HEK293 (cell line): ENCODE data around the gene SCAF1.

Experiments
- GLIS2 ChIP-seq: fragments of 450-650 bp; formaldehyde crosslinking; IDR thresholded peaks from 2 replicates; pipeline ENCODE4 v1.5.1; 2016; ENCODE audit warnings: missing biosample characterization, missing genetic modification characterization
- KLF10 ChIP-seq: fragments of 450-650 bp; IDR thresholded peaks from 2 replicates; pipeline ENCODE4 v1.5.1; 2018; ENCODE audit warnings: missing biosample characterization, mild to moderate bottlenecking, missing genetic modification characterization
- MEIS1 ChIP-seq: sonication (generic); formaldehyde crosslinking; IDR thresholded peaks from 2 replicates; pipeline ENCODE4 v1.8.1; 2022; ENCODE audit warnings: missing genetic modification reagents, mild to moderate bottlenecking, borderline replicate concordance
- OVOL3 ChIP-seq: fragments of 450-650 bp; formaldehyde crosslinking; IDR thresholded peaks from 2 replicates; pipeline ENCODE4 v1.5.1; 2016; ENCODE audit warnings: missing biosample characterization, missing genetic modification characterization
- REPIN1 ChIP-seq: fragments of 450-650 bp; formaldehyde crosslinking; IDR thresholded peaks from 2 replicates; pipeline ENCODE4 v1.5.1; 2017; ENCODE audit warnings: missing biosample characterization, missing genetic modification characterization, low read depth
- SCRT2 ChIP-seq: fragments of 450-650 bp; formaldehyde crosslinking; IDR thresholded peaks from 2 replicates; pipeline ENCODE4 v1.5.1; 2016; ENCODE audit warnings: missing biosample characterization, missing genetic modification characterization
- ZBTB48 ChIP-seq: fragments of 450-650 bp; formaldehyde crosslinking; IDR thresholded peaks from 2 replicates; pipeline ENCODE4 v1.5.1; 2016; ENCODE audit warnings: missing biosample characterization, missing genetic modification characterization
- ZFP41 ChIP-seq: fragments of 450-650 bp; formaldehyde crosslinking; IDR thresholded peaks from 2 replicates; pipeline ENCODE4 v1.5.1; 2016; ENCODE audit warnings: missing biosample characterization, missing genetic modification characterization, borderline replicate concordance
- ZFP69B ChIP-seq: fragments of 450-650 bp; formaldehyde crosslinking; IDR thresholded peaks from 2 replicates; pipeline ENCODE4 v1.5.1; 2016; ENCODE audit warnings: missing biosample characterization, missing genetic modification characterization
- ZNF184 ChIP-seq: fragments of 450-650 bp; IDR thresholded peaks from 2 replicates; pipeline ENCODE4 v1.5.1; 2018; ENCODE audit warnings: missing biosample characterization, mild to moderate bottlenecking, missing genetic modification characterization
- ZNF274 ChIP-seq, 2 experiments: fragments of 200-500 bp in 1 of 2; fragments of 450-650 bp in 1 of 2; sonication (Bioruptor generic) in 1 of 2; formaldehyde crosslinking in 1 of 2; IDR thresholded peaks; 2 replicates each; pipeline versions ENCODE4 v1.5.1 to v1.6.1; 2014 to 2016; ENCODE audit warnings: borderline replicate concordance in 1 of 2, inconsistent platforms in 1 of 2, low read length in 1 of 2, missing biosample characterization in 1 of 2, missing genetic modification characterization in 1 of 2
- ZNF341 ChIP-seq: fragments of 450-650 bp; formaldehyde crosslinking; IDR thresholded peaks from 2 replicates; pipeline ENCODE4; 2016; ENCODE audit warnings: low read depth, missing biosample characterization, missing genetic modification characterization
- ZNF404 ChIP-seq: fragments of 450-650 bp; formaldehyde crosslinking; IDR thresholded peaks from 2 replicates; pipeline ENCODE4 v1.5.1; 2017; ENCODE audit warnings: missing biosample characterization, missing genetic modification characterization
- ZNF544 ChIP-seq: fragments of 450-650 bp; formaldehyde crosslinking; IDR thresholded peaks from 2 replicates; pipeline ENCODE4 v1.5.0; 2017; ENCODE audit warnings: missing biosample characterization, missing genetic modification characterization
- ZNF555 ChIP-seq: fragments of 450-650 bp; formaldehyde crosslinking; conservative IDR thresholded peaks from 2 replicates; pipeline ENCODE4 v1.5.1; 2017; ENCODE audit warnings: missing biosample characterization, mild to moderate bottlenecking, missing genetic modification characterization, inconsistent platforms
- ZNF558 ChIP-seq: fragments of 450-650 bp; formaldehyde crosslinking; IDR thresholded peaks from 2 replicates; pipeline ENCODE4 v1.5.1; 2016; ENCODE audit warnings: missing biosample characterization, missing genetic modification characterization
- ZNF600 ChIP-seq: fragments of 450-650 bp; formaldehyde crosslinking; IDR thresholded peaks from 2 replicates; pipeline ENCODE4 v1.5.1; 2016; ENCODE audit warnings: missing biosample characterization, missing genetic modification characterization
- ZNF658 ChIP-seq: fragments of 450-650 bp; formaldehyde crosslinking; IDR thresholded peaks from 2 replicates; pipeline ENCODE4; 2016; ENCODE audit warnings: missing biosample characterization, missing genetic modification characterization
- ZNF76 ChIP-seq: fragments of 450-650 bp; formaldehyde crosslinking; IDR thresholded peaks from 2 replicates; pipeline ENCODE4; 2016; ENCODE audit warnings: low read depth, missing biosample characterization, missing genetic modification characterization, borderline replicate concordance
- ZNF776 ChIP-seq: fragments of 450-650 bp; formaldehyde crosslinking; IDR thresholded peaks from 2 replicates; pipeline ENCODE4 v1.5.0; 2017; ENCODE audit warnings: missing biosample characterization, missing genetic modification characterization, borderline replicate concordance
- ZNF792 ChIP-seq: fragments of 450-650 bp; formaldehyde crosslinking; IDR thresholded peaks from 2 replicates; pipeline ENCODE4 v1.5.1; 2016; ENCODE audit warnings: missing biosample characterization, missing genetic modification characterization
- TF ChIP-seq, protein P1 (sequence below): fragments of 450-650 bp; formaldehyde crosslinking; IDR thresholded peaks from 2 replicates; pipeline ENCODE4 v1.5.1; 2016; ENCODE audit warnings: missing biosample characterization, missing genetic modification characterization, borderline replicate concordance
- TF ChIP-seq, protein P2 (sequence below): fragments of 450-650 bp; formaldehyde crosslinking; IDR thresholded peaks from 2 replicates; pipeline ENCODE4 v1.5.1; 2016; ENCODE audit warnings: missing biosample characterization, missing genetic modification characterization
- TF ChIP-seq, protein P3 (sequence below): fragments of 450-650 bp; formaldehyde crosslinking; IDR thresholded peaks from 2 replicates; pipeline ENCODE4 v1.5.1; 2016; ENCODE audit warnings: missing biosample characterization, missing genetic modification characterization
- TF ChIP-seq, protein P4 (sequence below): fragments of 450-650 bp; formaldehyde crosslinking; IDR thresholded peaks from 2 replicates; pipeline ENCODE4 v1.5.1; 2016; ENCODE audit warnings: missing biosample characterization, missing genetic modification characterization
- TF ChIP-seq, protein P5 (sequence below): fragments of 450-650 bp; formaldehyde crosslinking; IDR thresholded peaks from 2 replicates; pipeline ENCODE4 v1.5.1; 2016; ENCODE audit warnings: missing biosample characterization, missing genetic modification characterization, borderline replicate concordance
- TF ChIP-seq, protein P6 (sequence below): fragments of 450-650 bp; formaldehyde crosslinking; IDR thresholded peaks from 2 replicates; pipeline ENCODE4 v1.5.1; 2016; ENCODE audit warnings: missing biosample characterization, missing genetic modification characterization

Gene SCAF1

DNA sequence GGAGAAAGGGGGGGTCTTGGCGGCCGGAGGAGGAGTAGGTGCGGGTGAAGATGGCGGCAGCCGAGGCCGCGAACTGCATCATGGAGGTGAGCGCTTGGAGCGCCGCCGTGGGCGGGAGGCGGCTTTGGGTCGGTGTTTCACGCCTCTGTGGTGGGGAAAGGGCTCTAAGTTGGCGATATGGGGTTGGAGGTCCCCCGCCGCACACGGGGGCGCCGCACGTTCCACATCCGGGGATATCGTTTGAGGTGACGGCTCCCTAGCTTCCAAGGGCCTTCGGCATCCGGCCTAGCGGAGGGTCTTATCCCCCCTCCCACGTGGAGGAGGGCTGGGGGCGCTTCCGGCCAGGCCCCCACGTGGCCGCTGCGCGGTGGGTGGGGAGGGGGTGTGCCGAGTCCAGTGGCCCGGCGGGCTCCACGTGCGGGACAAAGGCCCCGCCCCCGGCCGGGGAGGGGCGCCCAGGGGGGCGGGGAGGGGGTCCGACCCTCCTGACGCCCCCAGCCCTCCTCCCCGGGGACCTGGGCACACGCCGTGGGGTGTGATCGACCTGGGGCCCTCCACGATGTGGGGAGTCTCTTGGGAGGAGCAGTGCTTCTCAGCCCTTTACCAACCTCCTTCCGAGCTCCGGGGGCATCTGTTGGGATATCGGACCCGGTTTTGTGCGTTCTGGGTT, 35.4 kb downstream of the SCAF1 start, which contains the start of gene PRMT1 (continued):
- TF ChIP-seq, protein P1, sequence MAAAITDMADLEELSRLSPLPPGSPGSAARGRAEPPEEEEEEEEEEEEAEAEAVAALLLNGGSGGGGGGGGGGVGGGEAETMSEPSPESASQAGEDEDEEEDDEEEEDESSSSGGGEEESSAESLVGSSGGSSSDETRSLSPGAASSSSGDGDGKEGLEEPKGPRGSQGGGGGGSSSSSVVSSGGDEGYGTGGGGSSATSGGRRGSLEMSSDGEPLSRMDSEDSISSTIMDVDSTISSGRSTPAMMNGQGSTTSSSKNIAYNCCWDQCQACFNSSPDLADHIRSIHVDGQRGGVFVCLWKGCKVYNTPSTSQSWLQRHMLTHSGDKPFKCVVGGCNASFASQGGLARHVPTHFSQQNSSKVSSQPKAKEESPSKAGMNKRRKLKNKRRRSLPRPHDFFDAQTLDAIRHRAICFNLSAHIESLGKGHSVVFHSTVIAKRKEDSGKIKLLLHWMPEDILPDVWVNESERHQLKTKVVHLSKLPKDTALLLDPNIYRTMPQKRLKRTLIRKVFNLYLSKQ (tag by site-specific recombination): no peak
- TF ChIP-seq ZNF776: no peak
- TF ChIP-seq, protein P2, sequence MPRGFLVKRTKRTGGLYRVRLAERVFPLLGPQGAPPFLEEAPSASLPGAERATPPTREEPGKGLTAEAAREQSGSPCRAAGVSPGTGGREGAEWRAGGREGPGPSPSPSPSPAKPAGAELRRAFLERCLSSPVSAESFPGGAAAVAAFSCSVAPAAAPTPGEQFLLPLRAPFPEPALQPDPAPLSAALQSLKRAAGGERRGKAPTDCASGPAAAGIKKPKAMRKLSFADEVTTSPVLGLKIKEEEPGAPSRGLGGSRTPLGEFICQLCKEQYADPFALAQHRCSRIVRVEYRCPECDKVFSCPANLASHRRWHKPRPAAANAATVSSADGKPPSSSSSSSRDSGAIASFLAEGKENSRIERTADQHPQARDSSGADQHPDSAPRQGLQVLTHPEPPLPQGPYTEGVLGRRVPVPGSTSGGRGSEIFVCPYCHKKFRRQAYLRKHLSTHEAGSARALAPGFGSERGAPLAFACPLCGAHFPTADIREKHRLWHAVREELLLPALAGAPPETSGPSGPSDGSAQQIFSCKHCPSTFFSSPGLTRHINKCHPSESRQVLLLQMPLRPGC (tag by site-specific recombination): peak; percentile 21; the same call in 1 of the 2 replicates
- TF ChIP-seq ZNF341: 0 out of 2 replicates have a peak, but pooled peaks have one; percentile 11
- TF ChIP-seq SCRT2: no peak
- TF ChIP-seq, protein P3, sequence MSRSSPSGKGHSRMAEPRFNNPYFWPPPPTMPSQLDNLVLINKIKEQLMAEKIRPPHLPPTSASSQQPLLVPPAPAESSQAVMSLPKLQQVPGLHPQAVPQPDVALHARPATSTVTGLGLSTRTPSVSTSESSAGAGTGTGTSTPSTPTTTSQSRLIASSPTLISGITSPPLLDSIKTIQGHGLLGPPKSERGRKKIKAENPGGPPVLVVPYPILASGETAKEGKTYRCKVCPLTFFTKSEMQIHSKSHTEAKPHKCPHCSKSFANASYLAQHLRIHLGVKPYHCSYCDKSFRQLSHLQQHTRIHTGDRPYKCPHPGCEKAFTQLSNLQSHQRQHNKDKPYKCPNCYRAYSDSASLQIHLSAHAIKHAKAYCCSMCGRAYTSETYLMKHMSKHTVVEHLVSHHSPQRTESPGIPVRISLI (tag by site-specific recombination): no peak
- TF ChIP-seq, protein P4, sequence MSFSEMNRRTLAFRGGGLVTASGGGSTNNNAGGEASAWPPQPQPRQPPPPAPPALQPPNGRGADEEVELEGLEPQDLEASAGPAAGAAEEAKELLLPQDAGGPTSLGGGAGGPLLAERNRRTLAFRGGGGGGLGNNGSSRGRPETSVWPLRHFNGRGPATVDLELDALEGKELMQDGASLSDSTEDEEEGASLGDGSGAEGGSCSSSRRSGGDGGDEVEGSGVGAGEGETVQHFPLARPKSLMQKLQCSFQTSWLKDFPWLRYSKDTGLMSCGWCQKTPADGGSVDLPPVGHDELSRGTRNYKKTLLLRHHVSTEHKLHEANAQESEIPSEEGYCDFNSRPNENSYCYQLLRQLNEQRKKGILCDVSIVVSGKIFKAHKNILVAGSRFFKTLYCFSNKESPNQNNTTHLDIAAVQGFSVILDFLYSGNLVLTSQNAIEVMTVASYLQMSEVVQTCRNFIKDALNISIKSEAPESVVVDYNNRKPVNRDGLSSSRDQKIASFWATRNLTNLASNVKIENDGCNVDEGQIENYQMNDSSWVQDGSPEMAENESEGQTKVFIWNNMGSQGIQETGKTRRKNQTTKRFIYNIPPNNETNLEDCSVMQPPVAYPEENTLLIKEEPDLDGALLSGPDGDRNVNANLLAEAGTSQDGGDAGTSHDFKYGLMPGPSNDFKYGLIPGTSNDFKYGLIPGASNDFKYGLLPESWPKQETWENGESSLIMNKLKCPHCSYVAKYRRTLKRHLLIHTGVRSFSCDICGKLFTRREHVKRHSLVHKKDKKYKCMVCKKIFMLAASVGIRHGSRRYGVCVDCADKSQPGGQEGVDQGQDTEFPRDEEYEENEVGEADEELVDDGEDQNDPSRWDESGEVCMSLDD: peak; percentile 98
- TF ChIP-seq, protein P5, sequence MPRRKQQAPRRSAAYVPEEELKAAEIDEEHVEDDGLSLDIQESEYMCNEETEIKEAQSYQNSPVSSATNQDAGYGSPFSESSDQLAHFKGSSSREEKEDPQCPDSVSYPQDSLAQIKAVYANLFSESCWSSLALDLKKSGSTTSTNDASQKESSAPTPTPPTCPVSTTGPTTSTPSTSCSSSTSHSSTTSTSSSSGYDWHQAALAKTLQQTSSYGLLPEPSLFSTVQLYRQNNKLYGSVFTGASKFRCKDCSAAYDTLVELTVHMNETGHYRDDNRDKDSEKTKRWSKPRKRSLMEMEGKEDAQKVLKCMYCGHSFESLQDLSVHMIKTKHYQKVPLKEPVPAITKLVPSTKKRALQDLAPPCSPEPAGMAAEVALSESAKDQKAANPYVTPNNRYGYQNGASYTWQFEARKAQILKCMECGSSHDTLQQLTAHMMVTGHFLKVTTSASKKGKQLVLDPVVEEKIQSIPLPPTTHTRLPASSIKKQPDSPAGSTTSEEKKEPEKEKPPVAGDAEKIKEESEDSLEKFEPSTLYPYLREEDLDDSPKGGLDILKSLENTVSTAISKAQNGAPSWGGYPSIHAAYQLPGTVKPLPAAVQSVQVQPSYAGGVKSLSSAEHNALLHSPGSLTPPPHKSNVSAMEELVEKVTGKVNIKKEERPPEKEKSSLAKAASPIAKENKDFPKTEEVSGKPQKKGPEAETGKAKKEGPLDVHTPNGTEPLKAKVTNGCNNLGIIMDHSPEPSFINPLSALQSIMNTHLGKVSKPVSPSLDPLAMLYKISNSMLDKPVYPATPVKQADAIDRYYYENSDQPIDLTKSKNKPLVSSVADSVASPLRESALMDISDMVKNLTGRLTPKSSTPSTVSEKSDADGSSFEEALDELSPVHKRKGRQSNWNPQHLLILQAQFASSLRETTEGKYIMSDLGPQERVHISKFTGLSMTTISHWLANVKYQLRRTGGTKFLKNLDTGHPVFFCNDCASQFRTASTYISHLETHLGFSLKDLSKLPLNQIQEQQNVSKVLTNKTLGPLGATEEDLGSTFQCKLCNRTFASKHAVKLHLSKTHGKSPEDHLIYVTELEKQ (tag by site-specific recombination): peak; percentile 56; the same call in 1 of the 2 replicates
- TF ChIP-seq KLF10 (tag by site-specific recombination): peak; percentile 99
- no peak for TF ChIP-seq ZNF792
- no peak for TF ChIP-seq OVOL3 (tag by site-specific recombination)
- TF ChIP-seq, protein P6, sequence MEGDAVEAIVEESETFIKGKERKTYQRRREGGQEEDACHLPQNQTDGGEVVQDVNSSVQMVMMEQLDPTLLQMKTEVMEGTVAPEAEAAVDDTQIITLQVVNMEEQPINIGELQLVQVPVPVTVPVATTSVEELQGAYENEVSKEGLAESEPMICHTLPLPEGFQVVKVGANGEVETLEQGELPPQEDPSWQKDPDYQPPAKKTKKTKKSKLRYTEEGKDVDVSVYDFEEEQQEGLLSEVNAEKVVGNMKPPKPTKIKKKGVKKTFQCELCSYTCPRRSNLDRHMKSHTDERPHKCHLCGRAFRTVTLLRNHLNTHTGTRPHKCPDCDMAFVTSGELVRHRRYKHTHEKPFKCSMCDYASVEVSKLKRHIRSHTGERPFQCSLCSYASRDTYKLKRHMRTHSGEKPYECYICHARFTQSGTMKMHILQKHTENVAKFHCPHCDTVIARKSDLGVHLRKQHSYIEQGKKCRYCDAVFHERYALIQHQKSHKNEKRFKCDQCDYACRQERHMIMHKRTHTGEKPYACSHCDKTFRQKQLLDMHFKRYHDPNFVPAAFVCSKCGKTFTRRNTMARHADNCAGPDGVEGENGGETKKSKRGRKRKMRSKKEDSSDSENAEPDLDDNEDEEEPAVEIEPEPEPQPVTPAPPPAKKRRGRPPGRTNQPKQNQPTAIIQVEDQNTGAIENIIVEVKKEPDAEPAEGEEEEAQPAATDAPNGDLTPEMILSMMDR (tag by site-specific recombination): peak; percentile 72
- no peak for TF ChIP-seq ZNF555 (tag by site-specific recombination)
- TF ChIP-seq ZNF558 (tag by site-specific recombination): no peak
- TF ChIP-seq ZNF600 (tag by site-specific recombination): no peak
- no peak for TF ChIP-seq MEIS1 (CRISPR knock-in tag)
- TF ChIP-seq ZNF544 (tag by site-specific recombination): no peak
- TF ChIP-seq ZFP69B (tag by site-specific recombination): peak; percentile 76; the same call in 1 of the 2 replicates
- TF ChIP-seq ZNF404 (tag by site-specific recombination): no peak
- no peak for TF ChIP-seq ZFP41 (tag by site-specific recombination)
- TF ChIP-seq REPIN1 (tag by site-specific recombination): no peak
- no peak for TF ChIP-seq ZNF658 (tag by site-specific recombination)
- TF ChIP-seq ZNF76 (tag by site-specific recombination): peak; percentile 78
- TF ChIP-seq ZBTB48 (tag by site-specific recombination): peak; percentile 68; the same call in 1 of the 2 replicates
- no peak for TF ChIP-seq ZNF274 (IDR thresholded peaks at IDR 0.05; ENCODE audit: low read length)
- TF ChIP-seq ZNF274 (tag by site-specific recombination; IDR thresholded peaks at IDR 0.05; ENCODE audit: borderline replicate concordance): no peak
- peak; percentile 92 for TF ChIP-seq GLIS2
- TF ChIP-seq ZNF184 (tag by site-specific recombination): no peak
